GM21723 (cell line): Measurements from ENCODE around the gene RBM47.

Experiments used
- ATAC-seq: cut with Tn5 transposase; IDR thresholded peaks from one replicate; pipeline ENCODE4 v1.9.1; 2021; ENCODE audit warnings: mild to moderate bottlenecking, moderate library complexity; ENCODE audit not compliant: unreplicated experiment

RBM47 gene

GRCh38 chr4:40592034-40592433 is 37.6 kb downstream of the RBM47 start:
- no peak for ATAC-seq

DNA sequence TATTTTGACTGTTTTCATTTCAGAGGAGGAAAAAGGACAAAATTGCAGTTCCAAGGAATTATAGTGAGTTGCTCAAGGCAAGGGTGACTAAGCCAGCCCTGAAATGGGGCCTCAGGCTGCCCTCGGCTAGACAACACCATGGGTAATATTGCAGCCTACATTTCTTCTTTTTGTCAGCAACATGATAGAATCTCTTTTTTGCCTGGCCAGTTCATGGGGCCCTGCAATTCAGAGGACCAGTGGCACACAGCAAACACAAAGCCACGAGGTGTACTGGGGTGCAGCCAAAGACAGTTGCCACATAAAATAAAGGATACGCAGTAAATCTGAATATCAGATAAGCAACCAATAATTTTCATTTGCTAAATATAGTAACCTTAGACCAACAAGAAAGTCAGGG is 41.8 kb downstream of the RBM47 start:
- ATAC-seq = no peak

- ATAC-seq = no peak
These were observed 42.3 kb downstream of the RBM47 start for GRCh38 chr4:40587351-40587750.

- ATAC-seq = no peak
These were observed 42.9 kb downstream of the RBM47 start for GRCh38 chr4:40586729-40587128.

- no peak for ATAC-seq
These were observed 43.6 kb downstream of the RBM47 start for GRCh38 chr4:40586034-40586433.

DNA sequence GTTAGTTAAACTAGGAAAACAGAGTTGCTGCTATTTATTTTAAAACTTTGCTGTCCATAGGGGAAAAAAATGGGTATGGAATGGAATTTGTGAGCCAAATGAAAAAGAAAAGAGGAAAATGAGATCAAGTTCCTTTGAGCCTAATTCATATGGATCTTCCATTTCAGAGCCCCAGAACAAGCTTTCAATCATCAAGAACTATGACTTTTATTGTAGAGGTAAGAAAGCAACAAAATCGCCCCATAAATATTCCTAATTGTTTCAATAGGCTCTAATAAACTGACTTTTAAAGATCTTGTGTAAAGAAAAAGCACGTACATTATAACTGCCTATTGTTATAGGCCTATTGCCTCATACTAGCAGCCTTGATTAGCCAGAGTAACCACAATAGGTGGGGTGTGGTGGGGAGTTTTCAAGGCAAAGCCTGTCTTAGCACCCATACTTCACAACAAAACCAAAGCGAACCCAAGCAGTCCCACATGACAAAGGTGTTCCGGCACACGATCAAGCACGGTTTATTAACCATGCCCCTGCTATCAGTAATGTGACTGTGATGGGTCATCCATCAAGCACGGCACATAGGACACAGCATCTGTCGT is 44.4 kb downstream of the RBM47 start:
- ATAC-seq = no peak

DNA sequence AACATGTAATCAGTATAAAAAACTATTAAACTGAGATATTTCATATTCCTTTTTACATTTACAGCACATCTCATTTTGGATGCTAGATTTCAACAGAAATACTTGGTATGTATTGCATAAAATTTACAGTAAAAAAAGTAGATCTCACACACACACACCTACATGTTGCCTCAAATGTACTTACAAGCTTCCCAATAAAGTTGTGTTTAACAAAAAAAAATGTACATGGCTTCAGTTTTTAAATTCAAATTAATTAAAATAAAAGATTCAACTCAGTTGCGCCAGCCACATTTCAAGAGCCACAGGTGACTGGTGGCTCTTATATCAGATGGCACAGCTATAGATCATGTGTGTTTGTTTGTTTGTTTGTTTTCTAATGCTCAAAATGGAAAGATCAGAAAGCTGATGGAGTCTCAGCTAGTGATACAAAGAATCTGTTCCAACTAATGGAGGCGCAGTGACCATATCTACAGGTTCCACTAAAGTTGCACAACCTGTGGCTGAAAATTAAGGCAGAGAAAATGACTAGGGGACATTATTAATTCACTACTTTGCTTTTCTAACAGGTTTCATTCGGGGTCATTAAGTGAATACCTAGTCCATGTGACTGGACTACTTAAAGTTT is 45.0 kb downstream of the RBM47 start:
- no peak for ATAC-seq

- ATAC-seq = no peak
These were observed 45.7 kb downstream of the RBM47 start for GRCh38 chr4:40583850-40584439.

DNA sequence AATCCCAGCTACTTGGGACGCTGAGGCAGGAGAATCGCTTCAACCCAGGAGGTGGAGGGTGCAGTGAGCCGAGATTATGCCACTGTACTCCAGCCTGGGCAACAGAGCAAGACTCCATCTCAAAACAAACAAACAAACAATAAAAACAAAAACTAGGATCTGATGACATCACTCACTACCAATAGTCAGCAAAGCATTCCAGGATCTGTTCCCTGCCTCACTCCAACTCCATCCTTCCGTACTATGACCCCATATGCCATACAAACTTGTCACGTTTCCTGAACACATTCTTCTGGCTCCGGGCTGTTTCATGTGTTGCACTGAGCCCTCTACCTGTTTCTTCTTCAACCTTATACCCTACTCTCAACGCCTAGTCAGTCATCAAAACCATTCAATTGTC is 47.3 kb downstream of the RBM47 start:
- ATAC-seq = no peak

- no peak for ATAC-seq
These were observed 48.2 kb downstream of the RBM47 start for GRCh38 chr4:40581254-40582140.

DNA sequence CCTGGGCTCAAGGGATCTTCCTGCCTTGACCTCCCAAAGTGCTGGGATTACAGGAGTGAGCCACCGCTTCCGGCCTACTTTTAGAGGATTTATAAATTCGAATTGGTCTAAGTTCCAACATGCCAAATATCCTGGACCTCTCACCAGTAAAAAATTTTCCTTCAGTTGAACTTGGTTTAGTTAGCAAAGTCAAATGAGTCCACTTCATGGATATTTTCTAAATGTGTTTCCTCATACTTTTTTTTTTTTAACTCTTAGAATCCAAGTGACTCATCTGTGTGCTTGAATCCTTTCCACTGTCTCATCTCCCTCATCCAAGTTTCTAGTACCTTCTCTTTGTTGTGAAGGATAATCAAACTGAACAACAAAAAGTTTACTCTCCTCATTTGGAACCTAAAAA is 49.7 kb downstream of the RBM47 start:
- ATAC-seq = no peak

- no peak for ATAC-seq
These were observed 51.9 kb downstream of the RBM47 start for GRCh38 chr4:40577588-40578253.

GRCh38 chr4:40576651-40577480 is 52.8 kb downstream of the RBM47 start:
- ATAC-seq = peak; percentile 66

DNA sequence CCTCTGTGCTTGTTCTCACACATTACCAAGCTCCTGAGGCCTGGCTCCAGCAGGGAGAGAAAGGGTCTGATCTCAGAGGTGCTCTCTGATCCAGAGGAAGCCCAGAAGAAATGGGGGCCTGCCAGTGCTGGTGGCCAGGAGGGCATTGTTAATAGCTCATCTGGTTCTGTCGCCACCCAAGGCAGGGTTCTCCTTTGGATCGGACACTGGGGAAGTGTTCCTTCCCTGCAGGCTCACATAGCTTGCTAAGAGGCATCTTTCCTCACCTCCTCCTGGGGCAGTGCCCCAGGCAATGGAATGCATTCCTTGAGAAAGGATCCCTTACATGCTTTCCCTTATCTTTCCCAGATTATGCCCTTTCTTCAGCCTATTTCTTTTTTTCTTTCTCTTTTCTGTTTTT is 53.8 kb downstream of the RBM47 start:
- no peak for ATAC-seq

GRCh38 chr4:40573593-40574311 is 55.9 kb downstream of the RBM47 start:
- no peak for ATAC-seq

- ATAC-seq = no peak
These were observed 56.9 kb downstream of the RBM47 start for GRCh38 chr4:40572692-40573310.

DNA sequence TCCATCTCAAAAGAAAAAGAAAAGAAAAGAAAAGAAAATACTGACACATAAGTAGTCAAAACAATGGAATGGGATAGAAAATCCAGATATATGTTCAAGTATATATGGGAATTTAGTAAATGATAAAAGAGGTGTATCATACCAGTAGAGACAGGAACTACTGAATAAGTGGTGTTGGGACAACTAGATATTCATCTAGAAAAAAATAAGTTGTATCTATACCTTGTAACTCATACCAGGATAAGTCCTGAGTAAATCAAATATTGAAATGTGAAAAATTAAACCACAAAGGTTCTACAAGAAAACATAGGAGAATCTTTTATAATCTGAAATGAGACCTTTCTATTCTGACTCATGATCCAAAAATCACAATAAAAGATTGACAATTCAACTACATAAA is 58.5 kb downstream of the RBM47 start:
- ATAC-seq = no peak

DNA sequence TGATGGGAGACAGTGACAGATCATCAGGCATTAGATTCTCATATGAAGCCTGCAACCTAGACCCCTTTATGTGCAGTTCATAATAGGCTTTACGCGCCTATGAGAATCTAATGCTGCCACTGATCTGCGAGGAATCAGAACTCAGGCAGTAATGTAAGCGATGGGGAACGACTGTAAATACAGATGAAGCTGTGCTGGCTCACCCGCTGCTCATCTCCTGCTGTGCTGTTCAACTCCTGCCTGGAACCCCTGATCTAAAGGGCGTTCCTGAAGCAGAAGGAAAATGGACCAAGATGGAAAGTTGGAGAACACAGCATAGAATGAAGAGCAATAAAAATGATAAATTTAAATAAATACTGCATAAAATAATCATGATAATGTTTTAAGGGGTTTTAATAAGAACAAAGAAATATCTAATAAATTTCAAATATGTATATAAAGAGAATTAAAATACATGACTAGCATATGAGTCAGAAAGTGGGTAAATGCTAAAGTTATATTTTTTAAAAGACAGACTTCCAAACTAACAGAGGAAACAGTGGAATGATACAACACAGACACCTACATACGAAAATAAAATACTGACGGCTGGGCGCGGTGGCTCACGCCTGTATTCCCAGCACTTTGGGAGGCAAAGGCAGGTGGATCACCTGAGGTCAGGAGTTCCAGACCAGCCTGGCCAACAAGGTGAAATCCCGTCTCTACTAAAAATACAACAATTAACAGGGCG is 59.2 kb downstream of the RBM47 start:
- no peak for ATAC-seq
